GM12878 (cell line): Measurements from ENCODE around the gene YWHAQ. TPM values are rescaled to one million over a fixed set of nuclear protein-coding genes. Genes with fewer than 3 reads are reported as not detected.

Experiments used
- ATAC-seq: fragments of 200-7000 bp; cut with Tn5 transposase; 3 replicates; pipeline ENCODE4 v1.9.1; 2020; ENCODE audit warnings: mild to moderate bottlenecking, moderate library complexity
- BruUV-seq: library from RNA; stranded (reverse); fragments of 400-500 nt; replicated peaks from 2 replicates; lab custom pipeline; 2021; lab: Mats Ljungman, UMichigan
- CTCF ChIA-PET: fragments of 300-600 bp; sonication (Branson Sonifier 250); formaldehyde crosslinking; extraction: SDS; loops from one replicate; lab custom pipeline; 2021; ENCODE audit warnings: inconsistent platforms; lab: Yijun Ruan, JAX
- POLR2A ChIA-PET: fragments of 350-600 bp; formaldehyde crosslinking; extraction: SDS; loops from one replicate; lab custom pipeline; 2021; ENCODE audit warnings: inconsistent platforms; lab: Charles Lee
- RAD21 ChIA-PET: fragments of 300-600 bp; sonication (Branson Sonifier 250); formaldehyde crosslinking; loops from one replicate; lab custom pipeline; 2023; ENCODE audit warnings: antibody characterized with exemption; ENCODE audit not compliant: unreplicated experiment; lab: Charles Lee
- SMC1A ChIA-PET: fragments of 300-600 bp; sonication (Branson Sonifier 250); formaldehyde crosslinking; loops from one replicate; lab custom pipeline; 2023; ENCODE audit not compliant: unreplicated experiment, uncharacterized antibody; lab: Charles Lee
- DNase-seq: peaks from one replicate; pipeline ENCODE4 v3.0.0-alpha.2; 2011; ENCODE audit warnings: low read depth, low spot score
- FAIRE-seq: peaks from 3 replicates; lab custom pipeline; 2011; peaks lifted over from hg19 to GRCh38; lab: Jason Lieb, UNC
- H2AFZ ChIP-seq: 2 replicates; pipeline ENCODE4 v1.6.0; 2011; ENCODE audit warnings: low read depth, low read length, control low read depth; ENCODE audit not compliant: control insufficient read depth
- H3K27ac ChIP-seq: 2 replicates; pipeline ENCODE4 v1.5.1; 2011; ENCODE audit warnings: control low read depth; ENCODE audit not compliant: control insufficient read depth, insufficient read depth
- H3K27me3 ChIP-seq, 2 experiments: replicated peaks in 1 of 2; 2 replicates each; pipeline versions ENCODE4 v1.6.0 to v1.6.1; 2011; ENCODE audit warnings: low read length in 1 of 2; ENCODE audit not compliant: control insufficient read depth in 2 of 2, insufficient read depth in 2 of 2
- H3K36me3 ChIP-seq, 2 experiments: 2 replicates each; pipeline ENCODE4 v1.5.1; 2011; ENCODE audit warnings: low read length in 1 of 2; ENCODE audit not compliant: control insufficient read depth in 2 of 2, insufficient read depth in 2 of 2
- H3K4me1 ChIP-seq: 2 replicates; pipeline ENCODE4 v1.6.1; 2011; ENCODE audit warnings: mild to moderate bottlenecking, low read length, moderate library complexity, mixed read lengths; ENCODE audit not compliant: control insufficient read depth, insufficient read depth
- H3K4me2 ChIP-seq: 2 replicates; pipeline ENCODE4 v1.6.0; 2011; ENCODE audit warnings: control low read depth; ENCODE audit not compliant: control insufficient read depth, insufficient read depth
- H3K4me3 ChIP-seq: fragments of 200-600 bp; sonication (generic); 2 replicates; pipeline ENCODE4 v1.5.1; 2016
- H3K79me2 ChIP-seq: 2 replicates; pipeline ENCODE4 v1.6.0; 2011; ENCODE audit warnings: low read length; ENCODE audit not compliant: control insufficient read depth, insufficient read depth
- H3K9ac ChIP-seq: 2 replicates; pipeline ENCODE4 v1.8.0; 2011; ENCODE audit warnings: low read length, control low read depth, mixed read lengths; ENCODE audit not compliant: control insufficient read depth, insufficient read depth
- H3K9me3 ChIP-seq: replicated peaks from 3 replicates; pipeline ENCODE4 v1.5.1; 2011; ENCODE audit warnings: mild to moderate bottlenecking, low read length; ENCODE audit not compliant: control insufficient read depth, insufficient read depth
- H4K20me1 ChIP-seq: 2 replicates; pipeline ENCODE4 v1.6.0; 2011; ENCODE audit not compliant: control insufficient read depth, insufficient read depth
- IRF5 ChIP-seq: fragments of 450-650 bp; IDR thresholded peaks from 2 replicates; pipeline ENCODE4 v1.6.1; 2017; ENCODE audit warnings: borderline replicate concordance
- MEF2A ChIP-seq: IDR thresholded peaks from 2 replicates; pipeline ENCODE4 v1.6.1; 2011; ENCODE audit warnings: low read depth, mild to moderate bottlenecking, low read length, moderate library complexity; ENCODE audit not compliant: insufficient read depth
- NRF1 ChIP-seq: conservative IDR thresholded peaks from 2 replicates; pipeline ENCODE4 v1.6.1; 2011; ENCODE audit warnings: mild to moderate bottlenecking, low read depth, low read length, improper control_type of control experiment
- POLR2AphosphoS5 ChIP-seq: IDR thresholded peaks from 2 replicates; pipeline ENCODE4 v1.6.1; 2011; ENCODE audit warnings: mild to moderate bottlenecking, low read length, inconsistent platforms
- STAT1 ChIP-seq: fragments of 450-650 bp; conservative IDR thresholded peaks from 2 replicates; pipeline ENCODE4 v1.6.1; 2014; ENCODE audit warnings: antibody characterized with exemption, mild to moderate bottlenecking
- ZNF207 ChIP-seq: fragments of 450-650 bp; IDR thresholded peaks from 2 replicates; pipeline ENCODE4 v1.6.1; 2014; ENCODE audit warnings: antibody characterized with exemption, mild to moderate bottlenecking, borderline replicate concordance
- ZNF592 ChIP-seq: fragments of 450-650 bp; IDR thresholded peaks from 2 replicates; pipeline ENCODE4 v1.6.1; 2017; ENCODE audit warnings: mild to moderate bottlenecking, moderate library complexity
- ZNF687 ChIP-seq: fragments of 450-650 bp; IDR thresholded peaks from 2 replicates; pipeline ENCODE4 v1.6.1; 2017; ENCODE audit warnings: mild to moderate bottlenecking, moderate library complexity
- WGBS: methylation state at CpG from one replicate; pipeline ENCODE4 v1.1.6; 2016; ENCODE audit warnings: low lambda C conversion rate; ENCODE audit not compliant: insufficient replicate concordance, insufficient coverage; ENCODE audit errors: missing lambda C conversion rate; 5-methylcytosine and 5-hydroxymethylcytosine counted together
- in situ Hi-C: fragments of 300-500 bp; cut with MboI; formaldehyde crosslinking; loops from 9 replicates; pipeline ENCODE4 v1.14.3; 2018; ENCODE audit warnings: mixed read lengths
- intact Hi-C: fragments of 100-400 bp; cut with micrococcal nuclease; formaldehyde crosslinking; loops from one replicate; pipeline ENCODE4 v1.14.2; 2022; ENCODE audit not compliant: unreplicated experiment
- polyA plus RNA-seq, 11 experiments: library from polyadenylated mRNA; depleted of rRNA in 4 of 11; unstranded in 6 of 11; stranded (reverse) in 5 of 11; fragments of >200 nt; fragmentation: Nextera tagmentation in 4 of 11; fragmentation: Illumina TruSeq in 1 of 11; extraction: Ambion mirVana in 4 of 11; extraction: Trizol in 1 of 11; gene quantifications; 1 replicate in 1 of 11; 2 replicates in 10 of 11; pipeline versions ENCODE4 v1.2.1 to v1.2.3, GENCODE V29; 2011 to 2016; ENCODE audit warnings: inconsistent platforms in 2 of 11, missing spikeins in 2 of 11, low read depth in 1 of 11
- total RNA-seq, 4 experiments: library from RNA; depleted of rRNA in 3 of 4; stranded (reverse); fragments of >200 nt in 3 of 4; fragmentation: Illumina TruSeq in 1 of 4; extraction: Trizol in 1 of 4; gene quantifications; 2 replicates each; pipeline versions ENCODE4 v1.2.1 to v1.2.3, GENCODE V29; 2013 to 2021

The YWHAQ gene
- total and polyA plus RNA-seq, 10 of the 15 experiments (the other 5 are each of a cell fraction or from before 2014, with no cell fraction given), result 63.0 to 515 (median 219) TPM

DNA sequence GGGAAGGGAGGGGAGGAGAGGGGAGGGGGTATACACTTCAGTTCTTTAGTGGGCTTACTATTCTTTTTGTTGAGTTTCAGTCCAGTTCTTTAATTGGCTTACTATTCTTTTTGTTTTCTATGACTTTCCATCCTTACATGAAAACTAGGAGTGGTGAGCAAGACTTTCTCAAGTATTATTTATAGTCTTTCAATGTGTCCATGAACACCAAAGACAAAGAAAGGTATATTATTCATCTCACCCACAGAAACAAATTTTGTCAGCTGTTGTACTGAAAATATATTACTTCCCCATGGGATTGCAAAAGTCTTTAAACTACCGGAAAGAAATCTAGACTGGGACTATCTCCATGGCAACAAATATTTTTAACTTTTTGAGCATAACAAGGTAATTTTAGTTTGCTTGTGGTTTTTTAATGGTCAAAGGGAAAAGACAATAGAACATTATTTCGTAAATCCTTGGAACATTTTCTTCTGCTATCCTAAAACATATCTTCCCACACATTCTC lies 92.7 kb downstream of the YWHAQ start (continued):
- TF ChIP-seq NRF1, result no peak
- TF ChIP-seq IRF5, result no peak
- 0 out of 2 replicates have a peak, but pooled peaks have one; percentile 15 for TF ChIP-seq ZNF592
- no peak for TF ChIP-seq ZNF207

DNA sequence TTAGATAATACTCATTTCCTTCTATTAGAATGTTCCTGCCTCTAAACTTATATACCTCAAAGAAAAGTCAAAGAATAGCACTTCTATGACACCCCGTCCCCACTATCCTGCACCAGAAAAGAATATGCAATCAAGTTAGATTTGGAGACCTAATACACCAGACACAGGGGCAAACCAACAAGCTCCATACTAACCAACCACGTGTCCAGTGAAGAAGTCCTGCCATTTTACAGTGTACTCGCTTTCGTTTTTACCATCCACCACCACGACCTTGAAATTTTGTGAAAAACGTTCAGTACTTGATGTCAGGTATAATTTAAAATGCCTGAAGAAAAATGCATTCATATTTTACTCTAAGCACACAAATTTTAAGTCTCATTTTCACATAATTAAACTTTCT lies 94.3 kb downstream of the YWHAQ start:
- H2AFZ ChIP-seq, result no peak overlapping the region
- H3K4me3 ChIP-seq, result no peak overlapping the region
- ChIA-PET POLR2A (interaction anchor here (1.6 to 6.9 kb wide), 3 partner anchors 13 to 31 kb away, joined by 3 to 64 read pairs (median 51); partner anchors contain the start of gene ADAM17), SMC1A (interaction anchor here (0.8 to 10.6 kb wide), 8 partner anchors 9 to 66 kb away, joined by 3 to 152 read pairs (median 4); partner anchors contain the start of gene ADAM17), RAD21 (interaction anchor here (2.8 to 7.2 kb wide), 2 partner anchors 14 to 18 kb away, joined by 14 to 54 read pairs; partner anchors contain the start of gene ADAM17), CTCF (interaction anchor here (1.1 to 3.5 kb wide), 6 partner anchors 10 to 60 kb away, joined by 3 to 15 read pairs (median 6); partner anchors contain the start of gene ADAM17)
- H3K27ac ChIP-seq, result no peak overlapping the region
- no peak for DNase-seq
- H3K36me3 ChIP-seq, result peaks cover 0 to 3% of the 10 kb centered on the region in 2 experiments; a peak in 2 of 4 replicates
- H3K9ac ChIP-seq, result no peak overlapping the region
- 97% methylated on average over 6 of the region's 6 CpGs for WGBS
- no peaks in the 10 kb centered on the region for H3K27me3 ChIP-seq
- in situ Hi-C loops, result no loop called here
- no TSS peak for BruUV-seq
- H3K4me2 ChIP-seq, result no peak overlapping the region
- no peaks in the 10 kb centered on the region for H4K20me1 ChIP-seq
- no peak for FAIRE-seq
- no peaks in the 10 kb centered on the region for H3K9me3 ChIP-seq
- no peak for ATAC-seq
- intact Hi-C loops, result no loop called here
- peaks cover 18% of the 10 kb centered on the region for H3K79me2 ChIP-seq
- peaks cover 13% of the 10 kb centered on the region for H3K4me1 ChIP-seq
- no peak for TF ChIP-seq POLR2AphosphoS5
- TF ChIP-seq STAT1, result no peak
- no peak for TF ChIP-seq ZNF687
- no peak for TF ChIP-seq MEF2A
